GM23248 (cell line): ENCODE measurements around the gene ATOH1.

Experiments
- EZH2 ChIP-seq: fragments of 200-600 bp; sonication (generic); IDR thresholded peaks from 2 replicates; pipeline ENCODE4 v1.6.1; 2018; ENCODE audit warnings: antibody characterized with exemption, mild to moderate bottlenecking; ENCODE audit not compliant: insufficient read depth, poor library complexity, severe bottlenecking
- EZH2phosphoT487 ChIP-seq: fragments of 200-600 bp; sonication (generic); IDR thresholded peaks from 2 replicates; pipeline ENCODE4 v1.6.1; 2018; ENCODE audit warnings: antibody characterized with exemption, moderate library complexity, mild to moderate bottlenecking, low read depth; ENCODE audit not compliant: insufficient read depth

DNA sequence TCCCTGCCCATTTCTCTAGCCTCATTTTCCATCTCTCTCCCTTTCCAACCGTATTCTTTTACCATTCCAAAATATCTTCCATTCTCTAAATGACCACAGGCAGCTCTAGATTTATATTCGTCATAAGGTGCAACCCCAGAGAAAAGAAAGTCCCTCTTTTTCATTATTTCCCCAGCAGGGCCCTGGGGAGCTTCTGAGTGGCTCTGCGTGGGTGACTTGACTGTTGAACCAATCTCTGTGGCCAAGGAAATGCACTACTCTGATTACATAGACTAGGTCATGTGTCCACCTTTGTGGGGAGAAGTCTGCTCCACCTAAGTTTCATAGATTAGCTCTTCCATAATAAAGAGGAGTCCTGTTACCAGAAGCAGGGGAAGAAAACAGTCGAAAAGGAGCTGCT, 51.4 kb downstream of the ATOH1 start:
- TF ChIP-seq EZH2 = no peak
- TF ChIP-seq EZH2phosphoT487 = no peak
